ENCODE measurements around the gene TRIM72. TPM values are rescaled to one million over a fixed set of nuclear protein-coding genes. Genes with fewer than 3 reads are reported as not detected.

TRIM72 gene
- total and polyA plus RNA-seq, 11 donors = 0.32 to 3.4 (median 1.4) TPM

- DNase-seq = peak in 4 of 5 donors; percentile 46 to 59 (median 54)
- Histone ChIP-seq H3K4me1 (peaks cover 0 to 61% (median 38%) of the 10 kb centered on the region in 12 donors), H3K4me3 (peak overlapping the region; percentile 60 to 99 (median 86)), H3K9me3 (no peaks in the 10 kb centered on the region), H3K36me3 (peaks cover 0 to 47% (median 40%) of the 10 kb centered on the region in 9 donors), H3K27me3 (peaks cover 0 to 5% (median 0%) of the 10 kb centered on the region in 9 donors), H3K27ac (peak overlapping the region in 11 of 12 donors; percentile 87 to 99 (median 93))
- peak in 2 of 4 donors; percentile 20 to 40 for ATAC-seq
- intact Hi-C loops (cut with DNase I) = loop anchor here in 7 of 10 donors (5.0 to 10.0 kb wide), 5 partner anchors 106 to 276 kb away; partner anchors contain the start of genes ZNF843 (in 5 of the 7), ARMC5 (in 2 of the 7), ZNF646 (in 1 of the 7) and ZNF668 (in 1 of the 7)
- WGBS, 4 donors = 4 to 7% (median 6%) methylated on average over 28 to 31 of the region's 31 CpGs
- no peak for TF ChIP-seq POLR2A (IDR thresholded peaks at IDR 0.05)
- TF ChIP-seq, protein P1, sequence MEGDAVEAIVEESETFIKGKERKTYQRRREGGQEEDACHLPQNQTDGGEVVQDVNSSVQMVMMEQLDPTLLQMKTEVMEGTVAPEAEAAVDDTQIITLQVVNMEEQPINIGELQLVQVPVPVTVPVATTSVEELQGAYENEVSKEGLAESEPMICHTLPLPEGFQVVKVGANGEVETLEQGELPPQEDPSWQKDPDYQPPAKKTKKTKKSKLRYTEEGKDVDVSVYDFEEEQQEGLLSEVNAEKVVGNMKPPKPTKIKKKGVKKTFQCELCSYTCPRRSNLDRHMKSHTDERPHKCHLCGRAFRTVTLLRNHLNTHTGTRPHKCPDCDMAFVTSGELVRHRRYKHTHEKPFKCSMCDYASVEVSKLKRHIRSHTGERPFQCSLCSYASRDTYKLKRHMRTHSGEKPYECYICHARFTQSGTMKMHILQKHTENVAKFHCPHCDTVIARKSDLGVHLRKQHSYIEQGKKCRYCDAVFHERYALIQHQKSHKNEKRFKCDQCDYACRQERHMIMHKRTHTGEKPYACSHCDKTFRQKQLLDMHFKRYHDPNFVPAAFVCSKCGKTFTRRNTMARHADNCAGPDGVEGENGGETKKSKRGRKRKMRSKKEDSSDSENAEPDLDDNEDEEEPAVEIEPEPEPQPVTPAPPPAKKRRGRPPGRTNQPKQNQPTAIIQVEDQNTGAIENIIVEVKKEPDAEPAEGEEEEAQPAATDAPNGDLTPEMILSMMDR (IDR thresholded peaks at IDR 0.05) = no peak
Observed at GRCh38 chr16:31181102-31181830, 32.7 kb upstream of the TRIM72 start.

DNA sequence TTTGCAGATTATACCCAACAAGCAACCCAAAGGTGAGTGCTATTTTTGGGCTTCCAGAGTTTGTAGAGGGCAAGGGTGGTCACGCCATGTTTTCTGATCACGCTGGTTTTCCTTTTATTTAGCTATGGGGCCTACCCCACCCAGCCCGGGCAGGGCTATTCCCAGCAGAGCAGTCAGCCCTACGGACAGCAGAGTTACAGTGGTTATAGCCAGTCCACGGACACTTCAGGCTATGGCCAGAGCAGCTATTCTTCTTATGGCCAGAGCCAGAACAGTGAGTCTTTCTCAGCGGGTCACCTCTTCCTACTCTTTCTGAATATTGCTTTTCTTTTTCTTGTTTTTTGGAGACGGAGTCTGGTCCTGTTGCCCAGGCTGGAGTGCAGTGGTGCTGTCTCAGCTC lies 31.5 kb upstream of the TRIM72 start:
- WGBS, 4 donors = 23 to 28% (median 24%) methylated on average over 7 of the region's 7 CpGs
- H3K4me1 ChIP-seq = peaks cover 0 to 69% (median 39%) of the 10 kb centered on the region in 12 donors
- H3K4me3 ChIP-seq = peak overlapping the region in 9 of 12 donors; percentile 60 to 99 (median 83)
- DNase-seq = no peak
- no peak for ATAC-seq
- no peaks in the 10 kb centered on the region for H3K9me3 ChIP-seq
- intact Hi-C loops (cut with DNase I) = loop anchor here in 8 of 10 donors (2.0 to 10.0 kb wide), 6 partner anchors 16 to 275 kb away; partner anchors contain the start of genes ZNF843 (in 5 of the 8), ARMC5 (in 2 of the 8), ZNF646 (in 1 of the 8) and ZNF668 (in 1 of the 8)
- no peak for TF ChIP-seq POLR2A (IDR thresholded peaks at IDR 0.05)
- TF ChIP-seq, protein P1 (IDR thresholded peaks at IDR 0.05) = no peak
- H3K27ac ChIP-seq = peak overlapping the region in 3 of 12 donors; percentile 4 to 95 (median 93)
- H3K36me3 ChIP-seq = peaks cover 3 to 59% (median 51%) of the 10 kb centered on the region in 9 donors
- peaks cover 0 to 5% (median 0%) of the 10 kb centered on the region in 9 donors for H3K27me3 ChIP-seq

GRCh38 chr16:31183432-31184428 lies 30.2 kb upstream of the TRIM72 start:
- WGBS, 4 donors = 57 to 63% (median 59%) methylated on average over 10 of the region's 10 CpGs
- Histone ChIP-seq H3K27me3 (peaks cover 0 to 5% (median 0%) of the 10 kb centered on the region in 9 donors), H3K9me3 (no peaks in the 10 kb centered on the region), H3K4me1 (peaks cover 0 to 58% (median 38%) of the 10 kb centered on the region in 12 donors), H3K27ac (no peak overlapping the region), H3K4me3 (peak overlapping the region in 1 of 12 donors; percentile 95), H3K36me3 (peaks cover 7 to 72% (median 65%) of the 10 kb centered on the region in 9 donors)
- ATAC-seq = no peak
- DNase-seq = no peak
- TF ChIP-seq, protein P1 (IDR thresholded peaks at IDR 0.05) = no peak
- no peak for TF ChIP-seq POLR2A (IDR thresholded peaks at IDR 0.05)
- intact Hi-C loops (cut with DNase I) = loop anchor here in 8 of 10 donors (2.0 to 10.0 kb wide), 6 partner anchors 15 to 274 kb away; partner anchors contain the start of genes ZNF843 (in 5 of the 8), ARMC5 (in 2 of the 8), ZNF646 (in 1 of the 8) and ZNF668 (in 1 of the 8)
